T follicular helper cell (primary cell): Measurements from ENCODE around the gene NOXA1.
"Not testable (repeated sequence)": the region's sequence is repeated elsewhere in the genome, so short reads cannot be mapped to it uniquely, and the experiment has no call there.

ENCODE experiments used
- DNase-seq: peaks from one replicate; pipeline ENCODE4 v3.0.0-alpha.2; 2020; ENCODE audit warnings: low read depth

Gene NOXA1

DNA sequence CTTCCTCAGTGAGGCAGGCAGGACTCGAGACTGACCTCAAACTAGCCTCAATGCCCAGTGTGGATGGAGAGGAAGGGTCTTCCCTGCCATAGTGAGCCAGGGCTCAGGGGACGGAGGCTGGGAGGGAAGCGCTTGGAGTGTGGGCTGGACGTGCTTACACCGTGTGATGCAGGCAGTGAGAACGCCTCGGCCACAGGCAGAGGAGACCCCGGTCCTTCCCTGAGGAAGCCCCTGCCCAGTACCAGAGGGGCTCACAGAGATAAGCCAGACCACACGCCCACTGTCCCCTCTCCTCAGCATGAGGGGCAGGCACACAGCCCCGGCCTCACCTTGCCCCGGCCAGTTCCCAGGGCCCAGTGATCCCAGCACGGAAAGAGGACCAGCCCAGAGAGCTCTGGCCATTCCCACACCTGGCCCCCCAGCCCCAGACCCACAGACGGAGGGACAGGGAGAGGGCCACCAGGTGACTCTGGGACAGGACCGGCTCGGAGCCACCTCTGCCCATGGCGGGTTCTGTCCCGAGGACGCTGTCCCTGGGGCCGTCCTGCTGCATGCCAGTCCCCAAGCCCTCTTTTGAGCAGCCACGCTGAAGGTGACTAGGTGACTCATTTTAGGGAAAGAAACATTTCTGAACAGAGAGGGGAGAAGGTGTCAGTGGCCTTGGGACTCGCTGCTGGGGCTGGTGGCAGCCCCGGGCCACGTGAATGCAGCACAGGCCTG is 42.0 kb downstream of the NOXA1 start:
- no peak for DNase-seq

DNA sequence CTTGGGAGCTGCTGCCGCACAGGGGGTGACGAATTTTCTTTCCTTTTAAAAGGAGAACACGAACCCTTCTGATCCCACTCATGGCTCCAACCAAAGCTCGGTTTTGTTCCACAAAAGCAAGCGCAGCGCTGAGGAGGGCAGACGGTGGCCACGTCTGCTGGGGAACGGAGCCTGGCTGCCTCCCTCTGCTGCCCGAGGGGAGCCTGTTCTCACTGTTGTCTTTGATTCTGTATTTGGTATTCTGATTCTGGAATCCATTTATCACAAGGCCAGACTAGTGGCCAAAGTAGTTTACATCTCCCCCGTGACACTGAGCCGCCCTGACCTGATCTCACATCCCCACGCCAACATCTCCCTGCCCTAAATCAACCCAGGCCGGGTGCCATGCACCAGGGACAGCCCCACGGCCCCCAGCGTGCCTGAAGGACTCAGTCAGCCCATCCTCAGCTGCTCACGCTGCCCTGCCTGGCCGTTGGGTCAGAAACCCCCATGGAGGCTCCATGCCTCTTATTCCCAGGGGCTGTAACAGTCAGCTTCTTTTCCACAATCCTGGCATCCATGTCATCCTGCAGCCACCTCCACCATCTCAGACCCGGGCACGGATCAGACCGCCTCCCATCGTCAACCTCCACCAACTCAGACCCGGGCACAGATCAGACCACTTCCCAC is 42.7 kb downstream of the NOXA1 start:
- no peak for DNase-seq

DNA sequence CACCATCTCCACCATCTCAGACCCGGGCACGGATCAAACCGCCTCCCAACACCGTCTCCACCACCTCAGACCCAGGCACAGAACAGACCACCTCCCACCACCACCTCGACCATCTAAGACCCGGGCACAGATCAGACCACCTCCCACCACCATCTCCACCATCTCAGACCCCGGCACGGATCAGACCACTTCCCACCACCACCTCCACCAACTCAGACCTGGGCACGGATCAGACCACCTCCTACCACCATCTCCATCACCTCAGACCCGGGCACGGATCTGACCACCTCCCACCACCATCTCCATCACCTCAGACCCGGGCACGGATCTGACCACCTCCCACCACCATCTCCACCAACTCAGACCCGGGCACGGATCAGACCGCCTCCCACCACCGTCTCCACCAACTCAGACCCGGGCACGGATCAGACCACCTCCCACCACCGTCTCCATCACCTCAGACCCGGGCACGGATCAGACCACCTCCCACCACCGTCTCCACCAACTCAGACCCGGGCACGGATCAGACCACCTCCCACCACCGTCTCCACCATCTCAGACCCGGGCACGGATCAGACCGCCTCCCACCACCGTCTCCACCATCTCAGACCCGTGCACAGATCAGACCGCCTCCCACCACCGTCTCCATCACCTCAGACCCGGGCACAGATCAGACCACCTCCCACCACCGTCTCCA is 43.3 kb downstream of the NOXA1 start:
- DNase-seq = not testable (repeated sequence)

DNA sequence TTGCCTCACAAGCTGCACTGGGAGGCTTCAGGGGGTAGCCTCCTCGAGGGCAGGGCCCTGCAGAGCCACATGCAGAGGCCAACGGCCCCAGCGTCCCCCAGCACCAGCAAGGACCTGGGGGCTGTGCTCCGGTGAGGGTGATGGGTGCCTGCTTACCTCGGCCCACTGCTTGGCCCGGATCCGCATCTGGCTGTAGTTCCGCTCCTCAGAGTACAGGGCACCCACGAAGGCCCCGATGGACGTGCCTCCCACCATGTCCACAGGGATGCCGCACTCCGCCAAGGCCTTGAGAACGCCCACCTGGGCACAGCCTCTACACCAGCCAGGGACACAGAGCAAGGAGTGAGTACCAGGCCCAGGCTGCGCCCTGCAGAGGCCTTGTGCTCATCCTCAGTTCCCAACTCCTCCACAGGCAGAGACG is 44.0 kb downstream of the NOXA1 start:
- no peak for DNase-seq

DNA sequence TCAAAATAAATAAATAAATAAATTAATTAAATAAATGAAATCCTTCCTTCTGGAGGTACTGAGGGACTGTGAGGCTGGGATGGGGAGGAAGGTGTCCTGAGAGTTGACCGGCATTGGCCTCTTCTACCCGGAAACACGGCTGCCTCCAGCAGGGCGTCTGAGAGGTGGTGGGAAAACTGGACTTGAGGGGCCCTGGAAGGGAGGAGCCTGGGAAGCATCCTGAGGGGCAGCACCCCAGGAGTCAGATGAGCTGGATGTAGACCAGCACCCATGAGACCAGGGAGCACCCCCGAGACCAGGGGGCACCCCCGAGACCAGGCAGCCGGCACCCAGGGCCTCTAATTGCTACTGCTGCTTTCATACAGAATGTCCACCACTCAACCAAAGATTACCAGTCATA is 44.7 kb downstream of the NOXA1 start:
- no peak for DNase-seq

DNA sequence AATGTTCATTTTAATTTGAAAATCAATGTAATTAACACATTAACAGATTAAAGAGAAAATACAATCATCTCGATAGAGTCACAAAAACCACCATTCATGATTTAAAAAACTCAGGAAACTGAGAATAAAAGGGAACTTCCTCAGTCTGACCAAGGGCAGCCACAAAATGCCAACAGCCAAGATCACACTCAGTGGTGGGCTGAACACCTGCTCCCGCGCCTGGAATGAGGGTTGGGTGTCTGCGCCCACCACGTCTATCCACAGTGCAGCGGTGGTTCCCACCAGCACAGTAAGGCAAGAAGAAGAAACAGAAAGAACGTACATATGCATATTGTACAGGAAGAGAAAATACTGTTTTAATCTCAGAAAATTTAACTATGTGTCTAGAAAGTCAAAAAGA is 47.6 kb downstream of the NOXA1 start:
- DNase-seq = no peak

DNA sequence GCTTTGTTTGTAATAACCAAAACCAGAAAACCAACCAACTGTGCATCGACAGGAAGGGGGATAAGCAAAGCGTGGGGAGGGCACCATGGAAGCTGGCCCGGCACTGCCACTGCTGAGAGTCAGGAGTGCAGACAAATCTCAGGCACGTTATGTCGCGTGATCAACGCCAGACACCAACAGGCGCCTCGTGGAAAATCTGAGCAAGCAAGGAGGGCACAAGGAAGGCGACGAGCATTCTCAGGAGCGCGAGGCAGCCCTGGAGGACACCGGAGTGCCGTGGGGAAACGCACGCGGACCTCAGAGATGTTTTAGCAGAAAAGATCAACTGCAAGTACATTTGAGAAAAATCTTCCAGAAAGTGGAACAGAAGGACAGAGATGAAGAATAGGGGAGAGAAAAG is 51.1 kb downstream of the NOXA1 start:
- DNase-seq = no peak

DNA sequence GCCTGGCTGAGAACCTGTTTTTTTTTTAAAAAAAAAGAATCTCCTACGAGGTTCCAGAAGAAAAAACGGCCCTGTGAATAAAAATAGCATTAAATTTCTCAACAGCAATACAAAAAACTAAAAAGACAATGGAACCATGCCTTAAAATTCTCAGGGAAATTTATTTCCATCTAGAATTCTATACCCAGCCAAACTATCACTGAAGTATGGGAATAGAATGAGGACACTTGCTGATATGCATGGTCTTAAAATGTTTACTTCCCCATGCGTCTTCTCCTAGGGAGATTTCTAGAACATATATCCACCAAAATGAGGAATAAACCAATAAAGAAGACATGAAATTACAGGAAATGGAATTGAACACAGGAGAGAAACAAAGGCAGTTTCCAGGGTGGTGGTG is 52.5 kb downstream of the NOXA1 start:
- DNase-seq = no peak

DNA sequence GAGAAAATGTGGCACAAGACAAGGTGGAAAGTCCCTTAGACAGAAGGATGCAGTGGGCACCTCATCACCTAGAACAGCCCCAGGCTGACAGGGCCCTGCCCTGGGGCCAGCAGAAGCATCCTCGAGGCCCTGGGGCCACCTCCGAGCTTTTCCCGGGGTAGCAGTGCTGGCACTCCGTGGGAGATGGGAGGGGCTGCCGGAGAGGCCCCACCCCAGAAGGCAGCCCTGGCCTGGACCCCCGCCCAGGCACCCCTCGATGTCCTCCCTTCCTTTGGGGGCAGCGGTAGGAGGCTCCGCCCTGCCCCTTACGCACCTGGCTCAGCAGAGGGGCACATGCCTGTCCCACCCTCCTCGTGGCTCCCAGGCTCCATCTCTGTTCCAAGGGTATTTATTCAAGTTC is 53.7 kb downstream of the NOXA1 start:
- no peak for DNase-seq

DNA sequence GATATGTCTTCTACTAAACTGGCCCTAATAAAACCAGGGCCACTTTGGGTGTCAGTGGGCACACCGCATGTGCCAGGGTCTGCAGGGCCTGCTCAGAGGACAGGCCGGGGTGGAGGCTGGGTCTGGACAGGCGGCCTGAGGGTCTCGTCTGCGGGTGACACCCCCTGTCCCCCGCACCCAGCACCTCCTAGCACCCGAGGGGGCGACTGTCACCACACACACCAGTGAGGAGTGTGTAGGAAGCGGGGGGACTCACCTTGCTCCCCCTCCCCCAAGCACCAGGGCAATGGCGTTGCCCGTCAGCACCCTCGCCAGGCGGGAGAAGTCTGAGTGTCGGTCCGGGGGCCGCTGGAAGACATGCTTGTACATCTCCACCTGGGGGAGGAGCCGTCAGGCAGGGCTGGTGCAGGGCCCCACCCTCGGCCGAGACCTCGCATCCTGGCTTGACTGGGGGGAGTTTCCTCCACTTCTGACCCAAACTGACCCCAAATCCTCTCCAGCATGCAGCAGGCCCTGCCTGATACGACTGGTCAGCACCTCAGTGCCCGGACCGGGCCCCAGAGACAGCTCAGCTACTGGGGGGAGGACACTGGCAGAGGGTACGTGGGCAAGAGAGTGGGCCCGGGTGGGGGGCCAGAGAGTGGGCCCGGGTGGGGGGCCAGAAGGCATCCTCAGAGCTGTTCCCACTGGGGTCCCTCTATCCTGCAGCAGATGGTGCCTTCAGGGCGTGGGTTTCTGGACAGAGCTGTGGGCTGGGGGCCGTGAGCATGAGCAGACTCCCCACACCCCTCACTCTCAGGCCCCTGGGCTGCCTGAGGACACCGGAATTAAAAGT is 54.8 kb downstream of the NOXA1 start:
- no peak for DNase-seq

DNA sequence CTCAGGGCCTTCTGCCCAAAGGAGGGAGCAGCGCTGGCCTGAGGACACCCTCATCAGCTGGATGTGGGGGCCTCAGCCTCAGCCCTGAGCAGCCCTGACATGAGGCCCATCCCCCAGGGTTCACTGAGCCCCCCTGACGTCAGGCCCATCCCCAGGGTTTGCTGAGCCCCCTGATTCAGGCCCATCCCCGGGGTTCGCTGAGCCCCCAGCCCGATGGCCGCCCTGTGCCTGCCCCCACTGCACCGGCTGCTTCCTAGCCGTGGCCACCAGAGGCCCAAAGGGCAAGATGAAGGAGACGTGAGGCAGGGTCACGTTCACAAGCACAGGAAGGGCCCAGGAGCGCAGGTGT is 55.4 kb downstream of the NOXA1 start:
- no peak for DNase-seq

DNA sequence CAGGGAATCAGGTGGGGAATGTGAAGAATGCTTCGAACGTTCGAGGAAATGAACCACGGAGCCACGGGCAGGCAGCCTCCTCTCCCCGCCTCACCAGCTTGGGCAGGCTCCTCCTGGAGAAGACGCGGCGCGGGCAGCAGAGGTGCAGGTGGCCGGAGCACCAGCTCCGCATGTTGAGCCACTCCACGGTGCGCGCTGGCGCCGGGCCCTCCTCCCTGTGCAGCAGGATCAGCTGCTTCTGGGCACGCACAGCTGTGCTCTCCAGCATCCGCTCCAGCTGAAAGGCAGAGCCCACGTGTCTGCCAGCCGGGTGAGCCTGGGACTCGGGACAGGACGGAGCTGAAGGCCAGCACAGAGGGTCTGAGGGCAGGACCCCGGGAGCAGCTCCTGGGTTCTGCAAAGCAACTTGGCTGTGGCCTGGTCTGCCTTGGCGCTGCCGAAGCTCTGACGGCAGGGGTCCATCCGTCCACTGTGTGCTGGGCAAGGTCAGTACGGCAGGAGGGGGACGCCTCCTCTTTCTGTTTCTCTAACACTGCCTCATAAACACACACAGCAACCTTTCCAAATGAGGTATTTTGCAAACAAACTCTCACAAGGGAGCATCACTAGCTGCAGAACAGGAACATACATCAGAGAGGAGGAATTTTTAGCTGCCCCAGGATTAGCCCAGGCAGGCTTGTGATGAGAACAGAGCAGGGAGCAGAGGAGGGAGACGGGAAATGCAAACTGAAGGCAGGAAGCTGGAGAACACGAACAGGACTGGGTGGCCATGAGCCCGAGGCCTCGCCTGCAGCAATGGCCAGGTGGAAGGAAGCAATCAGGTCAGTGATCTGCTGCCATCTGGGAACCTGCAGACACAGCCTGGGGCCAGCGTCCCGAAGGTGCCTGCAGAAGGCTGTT is 56.0 kb downstream of the NOXA1 start:
- no peak for DNase-seq

DNA sequence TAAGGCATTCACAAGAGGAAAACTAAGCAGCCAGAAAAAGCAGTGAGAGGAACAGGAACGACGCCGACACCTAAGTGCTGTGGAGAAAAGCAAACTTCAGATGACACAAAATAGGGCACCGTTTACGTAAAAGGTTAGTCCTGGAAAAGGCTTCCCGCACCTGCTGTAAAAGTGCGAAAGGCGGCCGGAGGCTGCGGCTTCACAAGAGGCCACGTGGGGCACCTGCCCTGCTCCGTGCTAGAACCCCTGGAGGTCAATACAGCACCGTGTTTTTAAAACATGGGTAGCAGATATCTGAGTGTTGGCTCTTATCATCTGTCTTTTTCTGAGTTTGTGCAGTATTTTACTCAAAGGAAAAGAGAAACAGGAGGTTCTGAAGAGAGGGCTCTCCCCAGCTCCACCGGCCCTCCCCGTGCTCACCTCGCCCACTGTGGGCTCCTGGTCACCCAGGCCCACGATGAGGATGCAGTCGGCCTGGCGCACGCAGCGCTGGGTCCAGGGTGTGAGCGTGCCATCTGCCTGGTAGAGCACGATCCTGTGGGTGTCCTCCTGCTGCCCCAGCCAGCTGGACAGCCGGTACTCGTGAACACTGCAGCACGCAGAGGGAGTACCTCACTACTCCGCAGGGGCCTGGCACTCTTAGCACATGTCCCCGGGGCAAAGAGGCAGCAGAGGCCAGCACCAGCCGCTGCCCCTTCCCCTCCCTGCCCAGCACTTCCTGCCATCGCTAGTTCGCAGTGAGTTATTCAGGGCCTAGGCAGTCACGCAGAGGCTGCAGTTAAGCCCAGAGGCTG is 56.9 kb downstream of the NOXA1 start:
- no peak for DNase-seq

DNA sequence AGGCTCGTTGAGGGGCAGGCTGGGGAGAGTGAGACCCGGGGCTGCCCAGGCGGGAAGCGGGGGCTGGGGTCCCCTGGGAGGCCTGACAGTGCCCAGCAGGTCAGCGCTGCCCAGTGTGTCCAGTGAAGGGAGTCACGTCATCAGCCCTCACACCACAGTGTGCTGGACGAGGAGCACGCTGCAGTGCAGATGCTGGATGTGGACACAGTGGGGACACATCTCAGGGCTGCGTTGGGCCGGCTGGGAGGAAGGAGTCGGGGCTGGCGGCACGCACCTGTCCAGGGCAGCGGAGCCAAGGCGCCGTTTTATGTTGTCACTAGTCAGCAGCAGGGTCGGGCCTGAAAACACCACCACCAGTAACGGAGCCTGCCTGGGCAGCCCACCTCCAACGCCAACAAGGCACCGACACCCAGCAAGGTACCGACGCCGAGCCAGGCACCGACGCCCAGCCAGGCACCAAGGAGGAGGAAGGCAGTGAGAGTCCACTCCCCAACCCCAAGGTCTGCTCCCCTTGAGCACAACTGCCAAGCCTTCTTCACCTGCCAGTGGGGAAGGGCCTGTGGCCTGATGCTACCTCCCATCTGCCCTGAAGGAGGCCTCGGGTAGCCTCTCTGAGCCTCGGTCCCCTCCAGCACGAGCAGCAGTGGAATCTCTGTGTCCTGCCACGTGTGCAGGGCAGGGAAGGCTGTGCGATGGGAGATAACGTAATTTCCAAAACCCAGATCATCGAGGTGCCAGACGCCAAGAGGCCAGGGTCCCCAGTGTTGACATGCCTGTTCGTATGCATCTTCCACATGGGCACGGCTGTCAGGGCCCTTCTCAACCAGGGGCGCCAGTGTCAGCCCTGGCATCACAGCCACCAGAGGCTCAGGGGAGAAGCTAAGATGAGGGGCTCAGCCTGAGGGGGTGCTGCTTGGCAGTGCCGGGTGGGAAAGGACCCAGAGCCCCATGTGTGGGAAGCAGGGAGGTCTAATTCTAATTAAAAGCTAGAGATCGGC is 57.8 kb downstream of the NOXA1 start:
- DNase-seq = no peak

DNA sequence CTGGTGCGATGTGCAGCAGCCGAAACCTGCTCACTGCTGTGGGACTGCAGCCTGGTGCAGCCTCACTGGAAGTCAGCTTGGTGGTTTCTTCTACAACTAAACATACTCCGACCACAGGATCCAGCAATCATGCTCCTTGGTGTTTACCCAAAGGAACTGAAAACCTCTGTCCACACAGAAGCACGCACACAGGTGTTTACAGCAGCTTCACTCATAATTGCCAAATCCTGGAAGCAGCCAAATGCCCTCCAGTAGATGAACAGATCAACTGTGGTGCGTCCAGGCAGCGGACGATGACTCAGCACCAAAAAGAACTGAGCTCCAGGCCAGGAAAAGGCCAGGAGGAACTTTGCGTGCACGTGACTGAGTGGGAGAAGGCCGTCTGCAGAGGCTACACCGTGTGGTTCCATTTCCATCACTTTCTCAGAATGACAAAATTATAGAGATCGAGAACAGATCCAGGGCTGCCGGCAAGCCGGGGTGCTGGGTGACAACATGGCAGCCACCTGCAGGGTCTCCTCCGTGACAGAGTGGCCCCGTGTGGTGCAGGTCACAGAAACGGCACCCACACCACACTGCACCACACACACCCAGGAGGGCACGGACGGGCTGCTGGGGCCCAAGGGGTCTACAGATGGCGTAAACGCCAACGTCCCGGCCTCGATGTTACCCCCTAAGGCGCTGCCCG is 59.0 kb downstream of the NOXA1 start:
- no peak for DNase-seq
